GM19455 (cell line): ENCODE data around the gene UACA.
"Not testable (repeated sequence)": the region's sequence is repeated elsewhere in the genome, so short reads cannot be mapped to it uniquely, and the experiment has no call there.

Experiments
- ATAC-seq: cut with Tn5 transposase; IDR thresholded peaks from one replicate; pipeline ENCODE4 v1.9.1; 2021; ENCODE audit not compliant: unreplicated experiment

Gene UACA

DNA sequence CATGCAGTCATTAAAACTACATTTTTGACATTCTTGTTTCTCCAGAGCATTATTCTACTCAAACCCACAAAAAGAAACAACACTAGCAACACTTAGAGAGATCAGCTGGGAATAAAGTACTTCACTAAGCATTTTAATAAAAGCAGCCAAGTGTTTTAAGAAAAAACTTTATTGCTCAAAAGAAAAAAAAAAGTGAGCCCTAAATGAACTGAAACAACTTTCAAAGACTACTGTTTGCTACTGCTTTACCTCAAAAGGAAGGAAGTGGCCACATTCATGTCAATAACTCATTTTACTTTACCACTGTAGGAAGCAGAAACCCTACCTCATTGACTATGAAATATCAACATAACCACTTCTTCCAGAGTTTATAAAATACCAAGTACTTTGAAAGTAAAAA is 91.3 kb downstream of the UACA start:
- ATAC-seq, result peak; percentile 55

DNA sequence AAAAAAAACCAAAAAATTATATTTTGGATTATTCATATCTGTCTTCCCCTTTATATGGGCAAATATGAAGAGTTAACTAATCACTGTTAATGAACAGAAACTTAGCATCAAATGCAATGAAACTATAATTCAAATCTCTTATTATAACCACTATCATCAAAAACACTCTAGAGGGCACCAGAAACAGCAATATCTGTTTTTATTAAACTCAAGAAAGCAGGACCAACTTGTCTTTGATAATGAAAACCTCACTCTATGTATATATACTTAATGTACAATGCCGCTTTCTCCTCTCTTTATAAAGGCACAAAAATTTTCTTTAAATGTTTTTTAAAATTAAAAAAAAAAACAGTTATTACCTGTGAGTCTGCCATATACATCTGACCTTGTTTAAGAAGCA is 92.7 kb downstream of the UACA start:
- ATAC-seq, result no peak

DNA sequence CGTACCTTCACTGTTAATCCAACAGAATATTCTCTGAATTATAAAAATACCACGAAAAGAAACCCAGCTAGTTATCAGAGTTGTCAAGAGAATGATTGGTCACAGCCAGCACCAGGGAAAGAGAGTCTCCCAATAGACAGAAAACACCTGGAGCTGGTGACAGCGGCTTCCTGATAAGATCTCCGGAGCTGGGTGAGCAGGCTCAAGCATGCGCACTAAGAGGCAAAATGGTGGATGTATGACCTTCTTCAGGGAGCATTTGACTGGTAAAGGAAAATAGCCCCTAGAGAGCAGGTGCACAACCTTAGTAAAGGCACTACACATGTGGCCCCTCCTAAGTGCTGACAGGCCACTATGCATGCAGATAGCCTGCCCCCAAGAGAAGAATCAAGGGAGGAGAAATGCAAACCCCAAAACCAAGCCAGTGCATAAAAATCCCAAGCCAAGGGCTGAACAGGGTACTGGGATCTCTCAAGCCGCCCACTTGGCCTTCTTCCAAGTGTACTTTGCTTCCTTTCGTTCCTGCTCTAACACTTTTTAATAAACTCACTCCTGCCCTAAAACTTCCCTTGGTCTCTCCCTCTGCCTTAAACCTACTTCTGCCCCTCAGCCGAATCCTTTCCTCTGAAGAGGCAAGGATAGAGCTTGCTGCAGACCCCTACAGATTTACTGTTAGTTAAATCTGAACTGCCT is 93.2 kb downstream of the UACA start:
- no peak for ATAC-seq

DNA sequence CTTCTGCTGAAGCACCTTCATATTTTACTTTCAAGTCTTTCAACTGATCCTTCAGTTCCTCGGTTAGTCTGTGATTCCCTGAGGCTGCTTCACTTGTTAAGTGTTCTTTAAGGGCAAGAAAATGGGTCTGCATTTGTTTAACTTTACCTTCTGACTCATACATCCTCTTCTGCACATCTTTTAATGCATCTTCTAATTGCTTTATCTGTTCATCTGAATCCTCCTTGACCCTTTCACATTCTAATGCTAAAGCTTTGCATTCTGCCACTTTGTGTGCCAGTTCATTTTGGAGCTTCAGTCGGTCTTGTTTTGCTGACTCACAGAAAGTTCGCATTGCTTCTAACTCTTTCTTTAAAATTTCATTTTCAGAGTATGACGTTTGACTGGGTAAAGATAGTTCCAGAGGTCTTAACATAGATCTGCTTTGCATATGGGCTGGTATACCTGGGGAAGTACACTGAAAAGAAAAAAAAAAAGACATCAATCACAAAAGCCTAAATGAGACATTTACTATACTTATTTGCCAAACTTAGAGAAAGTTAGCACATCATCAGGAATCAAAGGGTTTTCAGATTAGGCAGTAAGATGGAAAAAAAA is 94.3 kb downstream of the UACA start:
- no peak for ATAC-seq

DNA sequence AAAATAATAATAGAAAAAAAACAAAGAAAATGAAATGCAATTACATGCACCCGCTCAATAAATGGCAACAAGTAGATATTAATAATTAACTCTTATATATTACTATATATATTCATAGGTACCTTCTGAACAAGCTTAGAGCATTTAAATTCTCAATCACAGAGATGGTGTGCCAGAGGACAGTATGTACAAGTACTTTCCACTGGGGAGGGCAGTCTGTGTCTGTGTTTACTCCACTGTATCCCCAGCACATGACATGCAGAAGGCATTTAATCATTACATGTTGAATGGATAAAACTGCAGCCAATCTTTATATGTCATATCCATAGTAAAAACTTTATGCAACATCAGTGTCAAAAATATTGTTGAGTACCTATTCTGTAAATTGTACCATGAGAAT is 97.8 kb downstream of the UACA start:
- no peak for ATAC-seq

DNA sequence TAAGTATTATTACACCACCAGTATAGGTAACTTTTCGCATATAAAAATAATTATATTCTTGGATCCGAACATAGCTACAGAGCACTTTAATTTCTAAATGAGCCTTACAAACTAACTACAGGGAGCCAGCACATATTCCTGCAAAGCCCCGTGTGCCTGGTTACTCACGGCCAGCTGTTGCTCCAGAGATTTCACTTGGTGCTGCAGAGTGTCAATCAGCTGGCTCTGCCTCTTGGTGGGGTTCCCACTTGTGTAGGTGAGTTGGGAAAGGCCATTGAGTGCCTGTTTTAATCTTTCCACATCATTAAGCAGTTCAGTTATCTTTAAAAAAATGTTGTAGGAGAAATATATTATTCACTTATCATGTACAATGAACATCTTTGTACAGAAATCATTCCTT is 98.9 kb downstream of the UACA start:
- ATAC-seq, result no peak

DNA sequence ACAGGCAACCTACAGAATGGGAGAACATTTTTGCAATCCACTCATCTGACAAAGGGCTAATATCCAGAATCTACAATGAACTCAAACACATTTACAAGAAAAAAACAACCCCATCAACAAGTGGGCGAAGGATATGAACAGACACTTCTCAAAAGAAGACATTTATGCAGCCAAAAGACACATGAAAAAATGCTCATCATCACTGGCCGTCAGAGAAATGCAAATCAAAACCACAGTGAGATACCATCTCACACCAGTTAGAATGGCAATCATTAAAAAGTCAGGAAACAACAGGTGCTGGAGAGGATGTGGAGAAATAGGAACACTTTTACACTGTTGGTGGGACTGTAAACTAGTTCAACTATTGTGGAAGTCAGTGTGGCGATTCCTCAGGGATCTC is 100.3 kb downstream of the UACA start:
- not testable (repeated sequence) for ATAC-seq

DNA sequence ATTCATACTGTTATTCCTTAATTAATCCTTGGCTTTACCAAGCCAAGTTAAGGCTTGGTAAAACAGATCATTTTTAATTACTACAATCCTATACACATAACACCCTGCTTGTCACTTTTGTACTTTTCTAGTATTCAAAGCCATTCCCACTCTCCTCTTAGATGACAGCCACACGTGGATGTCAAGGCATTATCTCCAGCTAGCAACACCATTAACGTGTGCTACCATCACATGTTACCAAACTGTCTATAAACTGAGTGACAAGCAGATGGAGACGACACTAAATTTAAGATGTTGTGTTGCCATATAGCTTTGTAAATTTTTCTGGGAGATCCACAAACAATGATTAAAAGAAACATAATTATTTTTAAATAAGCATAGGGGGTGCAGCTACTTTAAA is 103.7 kb downstream of the UACA start:
- ATAC-seq, result no peak

DNA sequence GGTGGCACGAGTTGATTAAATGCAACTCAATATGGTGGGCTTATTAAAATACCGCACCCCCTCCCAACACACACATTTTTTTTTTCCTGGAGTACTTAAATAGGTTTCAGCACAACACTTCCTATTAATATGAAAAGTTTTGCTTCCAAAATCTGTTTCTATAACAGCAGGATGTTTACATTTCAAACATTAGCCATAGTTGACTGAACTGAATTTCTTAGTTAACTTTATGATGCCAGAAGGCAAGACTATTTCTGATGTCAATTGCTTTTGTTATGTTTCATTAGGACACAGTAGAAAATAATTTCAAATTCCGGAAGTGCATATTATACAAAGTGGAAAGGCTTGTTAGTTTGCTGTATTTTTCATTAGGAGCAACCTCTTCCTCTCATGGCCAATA is 104.7 kb downstream of the UACA start:
- ATAC-seq, result no peak

DNA sequence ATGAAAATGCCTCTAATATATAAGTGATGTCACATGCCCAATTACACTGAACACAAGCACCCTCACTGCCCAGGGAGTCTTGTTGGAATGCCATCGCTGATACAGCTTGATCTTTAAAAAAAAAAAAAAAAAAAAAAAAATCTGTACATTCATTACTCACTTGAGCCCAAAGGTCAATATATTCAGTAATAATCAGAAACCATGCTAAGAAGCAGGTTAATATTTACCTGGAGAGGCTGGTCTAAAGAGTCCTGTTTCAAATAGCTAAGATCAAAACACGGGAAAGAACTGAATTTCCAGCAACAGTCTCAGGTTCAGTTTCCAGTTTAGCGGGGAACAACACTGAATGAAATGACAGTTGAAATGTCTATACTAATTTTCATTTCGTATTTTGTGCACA is 109.9 kb downstream of the UACA start:
- no peak for ATAC-seq

DNA sequence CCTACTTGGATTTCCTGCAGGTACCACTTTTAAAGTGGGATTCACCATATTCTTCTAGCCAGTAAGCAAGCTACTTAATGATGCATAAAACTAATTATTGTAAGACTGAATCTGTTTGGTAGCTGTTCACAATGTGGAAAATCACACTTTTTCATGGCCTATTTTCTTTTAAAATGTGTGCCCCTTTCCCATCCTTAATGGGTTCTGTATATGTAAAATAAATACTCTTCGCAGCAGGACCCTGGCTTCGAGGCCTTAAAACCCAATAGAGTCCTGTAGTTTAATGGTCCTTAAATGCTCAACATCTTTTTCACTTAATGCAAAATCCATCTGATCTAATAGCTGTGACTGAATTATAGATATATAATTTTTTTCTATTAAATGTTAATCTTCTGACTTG is 111.0 kb downstream of the UACA start:
- ATAC-seq, result no peak

DNA sequence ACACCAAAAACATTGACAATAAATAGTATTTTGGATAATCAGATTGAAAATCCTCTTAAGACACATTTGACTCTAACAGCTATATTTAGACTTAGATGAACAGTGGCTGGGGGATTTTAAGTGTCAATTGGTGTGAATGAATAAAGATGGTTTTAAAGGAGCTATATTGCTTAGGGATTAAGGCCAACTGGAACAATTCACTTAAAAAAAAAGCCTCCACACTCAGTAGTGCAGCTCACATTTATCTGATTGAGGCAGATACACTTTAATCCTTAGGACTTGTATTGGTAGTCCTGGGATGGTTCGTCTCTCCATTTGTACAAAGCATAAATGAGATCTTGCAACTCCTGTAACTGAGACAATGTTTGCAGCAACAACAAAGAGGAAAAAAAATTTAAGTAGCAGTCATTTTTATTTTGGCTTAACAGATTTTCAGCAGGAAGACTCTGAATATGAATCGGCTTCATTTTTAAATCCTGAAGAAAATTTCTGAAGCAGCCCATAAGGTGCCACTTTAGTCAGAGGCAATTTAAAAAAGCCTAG is 112.0 kb downstream of the UACA start:
- no peak for ATAC-seq

DNA sequence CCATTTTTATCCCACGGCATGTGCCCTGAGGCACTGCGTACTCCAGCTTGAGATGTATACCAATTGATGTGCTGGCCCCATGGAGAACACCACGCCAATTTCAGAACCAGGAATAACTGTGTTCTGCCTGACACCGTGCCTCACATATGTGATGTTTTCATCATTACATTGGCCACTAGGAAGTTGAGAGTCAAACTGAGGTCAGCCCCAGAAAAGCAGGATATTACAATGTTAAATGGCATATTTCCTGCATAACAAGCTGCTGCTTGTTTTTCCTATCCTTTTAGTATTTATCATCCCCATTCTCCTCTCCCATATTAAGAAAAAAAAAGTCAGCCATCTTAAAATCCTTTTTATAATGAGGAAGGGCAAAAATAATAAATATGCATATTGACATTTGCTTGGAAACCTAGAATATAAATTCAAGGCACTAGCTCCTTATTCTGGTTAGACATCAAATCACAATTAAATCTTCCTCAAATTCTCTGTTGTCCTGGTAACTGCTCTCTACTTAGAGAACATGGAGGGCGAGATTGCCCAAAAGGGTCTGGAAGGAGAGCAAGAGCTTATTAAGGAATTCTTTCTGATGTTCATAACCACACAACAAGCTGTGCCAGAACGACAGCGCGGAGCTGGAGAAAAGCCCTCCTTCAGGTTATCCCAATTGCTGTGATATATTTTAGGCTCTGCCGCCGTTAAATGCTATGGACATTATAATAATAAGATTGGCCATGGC is 112.6 kb downstream of the UACA start:
- no peak for ATAC-seq

DNA sequence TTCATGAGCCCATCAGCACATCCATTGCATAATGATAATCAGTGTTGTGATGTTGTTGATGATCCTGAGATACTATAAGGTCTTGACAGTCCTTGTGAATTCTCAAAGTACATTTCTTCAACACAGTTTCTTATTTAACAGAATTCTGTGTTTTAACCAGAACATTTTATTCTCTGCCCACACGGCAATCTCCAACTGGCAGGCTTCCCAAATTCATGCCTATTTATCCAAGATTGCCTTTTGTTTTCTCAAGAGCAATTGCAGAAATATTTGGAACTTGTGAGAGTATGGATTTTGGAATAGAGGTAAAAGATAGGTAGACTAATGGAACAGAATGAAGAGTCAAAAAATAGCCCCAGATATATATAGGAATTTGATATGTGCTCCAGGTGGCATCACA is 116.0 kb downstream of the UACA start:
- ATAC-seq, result no peak

DNA sequence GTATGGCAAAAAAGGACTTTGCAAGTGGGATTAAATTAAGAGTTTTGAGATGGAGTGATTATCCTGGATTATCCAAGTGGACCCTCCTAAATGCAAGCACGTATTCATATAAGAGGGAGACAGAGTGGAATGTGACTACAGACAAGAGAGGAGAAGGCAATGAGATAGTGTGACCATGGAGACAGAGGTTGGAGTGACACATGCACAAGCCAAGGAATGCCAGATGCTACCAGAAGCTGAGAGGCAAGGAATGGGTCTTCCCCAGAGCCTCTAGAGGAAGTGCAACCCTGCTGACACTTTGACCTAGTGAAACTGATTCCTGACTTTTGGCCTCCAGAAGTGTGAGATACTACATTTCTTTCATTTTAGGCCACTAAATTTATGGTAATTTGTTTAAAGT is 117.2 kb downstream of the UACA start:
- ATAC-seq, result no peak

DNA sequence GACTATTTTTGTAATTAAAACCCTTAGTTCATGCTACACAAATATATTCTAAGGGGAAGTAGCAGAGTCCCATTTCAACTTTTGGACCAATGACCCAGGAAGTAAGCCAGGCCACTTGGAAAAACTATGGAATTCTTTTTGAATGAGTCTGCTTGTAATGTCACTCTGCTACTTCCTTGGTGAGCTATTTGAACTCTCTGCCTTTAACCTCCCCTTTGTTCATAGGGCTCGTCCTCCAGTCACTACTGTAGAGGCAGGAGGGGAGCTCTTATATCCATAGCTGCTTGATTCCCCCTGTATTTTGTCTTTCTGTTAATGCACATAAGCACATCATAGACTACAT is 119.6 kb downstream of the UACA start:
- ATAC-seq, result no peak

DNA sequence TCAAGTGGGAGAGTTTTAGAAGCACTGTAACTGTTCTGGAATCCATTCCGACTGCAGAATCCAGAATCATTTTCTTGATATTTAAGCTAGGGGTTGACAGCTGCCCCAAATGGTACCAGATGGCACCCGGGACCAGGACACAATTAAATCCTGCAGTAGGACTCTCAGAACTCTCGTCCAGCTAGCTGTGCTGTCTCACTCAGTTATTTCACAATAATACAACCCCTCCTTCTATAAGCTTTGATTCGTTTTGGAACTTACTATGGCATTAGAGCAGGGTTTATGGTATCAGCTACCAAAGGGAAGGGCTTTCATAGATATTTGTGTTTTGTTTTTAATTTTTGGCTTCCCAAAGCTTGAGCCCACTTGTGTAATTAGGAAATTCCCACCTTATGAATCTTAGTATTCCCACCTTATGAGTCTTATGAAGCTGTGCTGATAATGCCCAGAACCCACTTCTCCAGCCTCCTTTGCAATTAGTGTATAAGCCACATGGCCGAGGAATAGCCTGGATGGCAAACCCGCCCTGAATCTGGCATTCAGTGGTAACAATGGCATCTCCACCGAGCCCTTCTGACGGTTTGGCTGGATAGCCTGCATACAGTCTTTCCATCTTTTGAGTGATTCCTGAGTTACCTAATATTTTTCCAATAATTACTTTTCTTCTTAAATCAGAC is 120.1 kb downstream of the UACA start:
- ATAC-seq, result no peak

DNA sequence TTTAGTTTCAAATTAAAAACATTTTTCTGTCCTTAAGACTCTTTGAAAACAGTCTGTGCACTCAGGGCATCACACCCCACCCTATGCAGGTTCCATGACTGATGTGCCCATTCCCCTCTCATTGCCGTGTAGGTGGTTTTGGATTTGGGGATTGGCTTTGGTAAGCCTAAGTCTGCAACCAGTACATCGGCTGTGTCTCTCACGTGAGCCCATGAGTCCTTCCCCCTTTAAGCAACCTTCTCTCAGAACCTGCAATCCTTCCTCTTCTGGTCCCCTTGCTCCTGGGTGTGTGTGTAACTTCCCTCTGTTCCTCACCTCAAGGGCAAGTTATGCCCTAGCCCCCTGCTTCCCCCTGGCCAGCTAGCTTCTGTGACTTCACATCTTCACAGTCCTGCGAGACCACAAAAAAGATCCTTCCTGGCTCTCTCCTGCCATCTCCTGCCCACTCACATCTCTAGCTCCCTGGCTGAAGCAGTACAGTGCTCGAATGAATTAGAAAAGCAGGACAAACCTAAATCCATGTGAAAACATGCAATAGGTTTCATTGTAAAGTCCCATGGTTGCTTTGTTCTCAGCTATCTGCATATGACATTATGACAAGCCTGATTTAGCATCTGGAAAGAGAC is 126.7 kb downstream of the UACA start:
- ATAC-seq, result no peak

DNA sequence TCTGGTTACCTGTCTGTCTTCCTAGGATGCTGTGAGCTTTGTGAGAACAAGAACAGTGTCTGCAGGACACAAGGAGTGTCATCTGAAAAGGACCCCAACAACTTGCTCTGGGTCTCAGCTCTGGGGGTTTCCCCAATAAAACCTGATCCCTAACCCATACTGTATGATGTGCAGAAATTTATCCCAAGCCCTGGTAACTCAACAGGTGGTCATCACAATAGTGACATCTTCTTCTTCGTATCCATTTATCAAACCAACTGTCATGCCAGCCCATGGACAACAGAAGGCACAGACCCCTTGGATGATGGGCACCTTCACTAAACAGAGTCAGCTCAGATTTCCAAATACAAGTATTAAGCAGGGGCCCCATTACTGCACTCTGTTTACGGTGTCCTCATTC is 127.5 kb downstream of the UACA start:
- no peak for ATAC-seq

DNA sequence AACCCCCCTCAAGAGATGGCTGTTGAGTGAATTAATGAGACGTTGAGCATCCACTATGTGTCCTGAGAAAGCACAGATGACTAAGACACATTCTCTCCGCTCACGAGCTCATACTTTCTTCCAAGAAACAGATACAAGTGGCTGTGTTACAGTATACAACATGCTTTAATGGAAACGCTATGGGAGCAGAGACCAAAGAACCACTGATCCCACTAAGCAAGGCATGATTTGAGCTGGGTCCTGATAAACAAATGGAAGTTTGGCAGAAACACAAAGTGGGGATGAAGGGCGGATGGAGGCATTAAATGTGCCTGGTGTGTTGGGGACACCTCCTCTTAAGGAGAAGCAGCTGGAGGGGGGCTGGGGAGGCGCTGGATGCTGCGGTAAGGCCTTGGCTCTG is 129.4 kb downstream of the UACA start:
- ATAC-seq, result no peak

DNA sequence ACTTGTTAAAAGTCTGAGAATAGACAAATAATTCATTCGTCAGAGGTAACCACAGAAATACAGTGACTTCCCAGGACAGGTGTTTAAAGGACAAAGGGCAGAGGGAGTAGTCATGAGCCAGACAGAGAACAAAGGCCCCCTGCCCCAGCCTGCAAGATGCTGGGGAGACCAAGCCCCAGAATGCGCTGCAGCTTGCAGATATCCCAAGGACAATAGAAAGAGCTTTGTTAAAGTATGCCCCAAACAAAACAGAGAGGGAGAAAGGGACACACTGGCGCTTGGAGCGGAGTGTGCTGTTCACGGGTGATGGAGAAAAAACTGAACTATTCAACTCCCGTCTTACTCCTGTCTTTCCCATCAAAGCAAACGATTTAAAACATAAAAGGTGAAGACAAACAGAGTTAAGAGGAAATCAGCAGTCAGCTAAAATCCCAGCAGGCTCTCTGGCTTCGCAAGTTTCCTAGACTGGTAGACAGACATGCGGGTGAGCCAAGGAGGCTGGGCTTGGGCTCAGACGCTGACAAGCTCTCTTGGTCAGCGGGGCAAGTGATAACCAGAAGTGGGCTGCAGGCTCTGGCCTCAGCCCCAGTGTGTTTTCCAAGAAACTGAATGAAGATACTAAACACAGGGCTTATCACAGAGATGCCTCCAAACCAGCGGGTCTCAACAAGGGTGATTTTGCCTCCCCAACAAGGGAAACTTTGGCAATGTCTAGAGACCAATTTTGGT is 130.1 kb downstream of the UACA start:
- no peak for ATAC-seq
